A549 (cell line): Measurements from ENCODE around the gene ZSCAN18. TPM values are rescaled to one million over a fixed set of nuclear protein-coding genes. Genes with fewer than 3 reads are reported as not detected.
"Not testable (repeated sequence)": the region's sequence is repeated elsewhere in the genome, so short reads cannot be mapped to it uniquely, and the experiment has no call there.

Experiments
- ATAC-seq, 2 experiments: fragments of 200-7000 bp in 1 of 2; fragments of >200 bp in 1 of 2; cut with Nextera tagmentation in 1 of 2; cut with Tn5 transposase in 1 of 2; 3 replicates each; pipeline versions ENCODE4 v1.8.0 to v1.9.1; 2018 to 2020; ENCODE audit warnings: mild to moderate bottlenecking in 1 of 2, moderate library complexity in 1 of 2
- CTCF ChIA-PET: fragments of 300-600 bp; sonication (Branson Sonifier 250); formaldehyde crosslinking; extraction: SDS; loops from one replicate; lab custom pipeline; 2021; ENCODE audit warnings: antibody characterized with exemption, inconsistent platforms; lab: Yijun Ruan, JAX
- POLR2A ChIA-PET: fragments of 350-600 bp; formaldehyde crosslinking; extraction: SDS; loops from one replicate; lab custom pipeline; 2021; ENCODE audit warnings: antibody characterized with exemption, inconsistent platforms; lab: Yijun Ruan, JAX
- DNase-seq, 2 experiments: peaks; one replicate each; pipeline versions ENCODE4 v3.0.0 to v3.0.0-alpha.2; 2011 to 2016; ENCODE audit warnings: low read depth in 1 of 2, low spot score in 1 of 2
- FAIRE-seq: peaks from 2 replicates; lab custom pipeline; 2011; peaks lifted over from hg19 to GRCh38; lab: Jason Lieb, UNC
- H3K27ac ChIP-seq, 2 experiments: fragments of >200 bp; sonication (Bioruptor Twin); formaldehyde crosslinking; 3 replicates each; pipeline ENCODE4 v1.5.1; 2016 to 2017
- H3K4me1 ChIP-seq: fragments of >200 bp; sonication (Bioruptor Twin); formaldehyde crosslinking; 3 replicates; pipeline ENCODE4 v1.6.1; 2016
- H3K4me2 ChIP-seq: fragments of >200 bp; sonication (Bioruptor Twin); formaldehyde crosslinking; 3 replicates; pipeline ENCODE4 v1.6.1; 2016
- H3K4me3 ChIP-seq: fragments of >200 bp; sonication (Bioruptor Twin); formaldehyde crosslinking; 3 replicates; pipeline ENCODE4 v1.5.1; 2016
- H3K9me3 ChIP-seq: fragments of >200 bp; sonication (Bioruptor Twin); formaldehyde crosslinking; 3 replicates; pipeline ENCODE4 v1.6.1; 2016
- GATA3 ChIP-seq: IDR thresholded peaks from 2 replicates; pipeline ENCODE4 v1.6.1; 2012; ENCODE audit warnings: borderline replicate concordance
- HDAC2 ChIP-seq: fragments of 200-600 bp; sonication (generic); IDR thresholded peaks from 2 replicates; pipeline ENCODE4 v1.6.1; 2016
- HOXA7 ChIP-seq: fragments of 250-450 bp; sonication (Bioruptor Pico); IDR thresholded peaks from 2 replicates; pipeline ENCODE4 v1.5.0; 2020; ENCODE audit warnings: mild to moderate bottlenecking, moderate library complexity
- JUN ChIP-seq, 2 experiments: fragments of >200 bp; sonication (Bioruptor Twin); formaldehyde crosslinking; IDR thresholded peaks; 2 replicates in 1 of 2; 3 replicates in 1 of 2; pipeline ENCODE4 v1.6.1; 2016 to 2017
- MAZ ChIP-seq: fragments of 150-350 bp; IDR thresholded peaks from 2 replicates; pipeline ENCODE4 v1.6.1; 2014; ENCODE audit warnings: antibody characterized with exemption, low read depth, low read length, borderline replicate concordance
- NFE2L2 ChIP-seq: fragments of 150-350 bp; conservative IDR thresholded peaks from 2 replicates; pipeline ENCODE4 v1.6.1; 2014; ENCODE audit warnings: low read length
- NPAS2 ChIP-seq: fragments of 250-450 bp; sonication (Bioruptor Pico); IDR thresholded peaks from 2 replicates; pipeline ENCODE4 v1.8.0; 2022; ENCODE audit warnings: mild to moderate bottlenecking, moderate library complexity, borderline replicate concordance
- POLR2A ChIP-seq: IDR thresholded peaks from 2 replicates; pipeline ENCODE4 v1.6.1; 2012; ENCODE audit warnings: mild to moderate bottlenecking, low read length
- RARB ChIP-seq: fragments of 250-450 bp; sonication (Bioruptor Pico); IDR thresholded peaks from 2 replicates; pipeline ENCODE4 v1.8.0; 2021; ENCODE audit warnings: mild to moderate bottlenecking, moderate library complexity
- RNF2 ChIP-seq: fragments of 200-600 bp; sonication (generic); IDR thresholded peaks from 2 replicates; pipeline ENCODE4 v1.6.1; 2016; ENCODE audit warnings: low read depth, mild to moderate bottlenecking, antibody characterized with exemption, moderate library complexity, borderline replicate concordance
- SREBF2 ChIP-seq: fragments of 450-650 bp; IDR thresholded peaks from 2 replicates; pipeline ENCODE4 v1.6.1; 2014; ENCODE audit warnings: mild to moderate bottlenecking, moderate library complexity
- ZC3H11A ChIP-seq: fragments of 450-650 bp; IDR thresholded peaks from 2 replicates; pipeline ENCODE4 v1.6.1; 2014; ENCODE audit warnings: antibody characterized with exemption, mild to moderate bottlenecking
- WGBS: methylation state at CpG from one replicate; pipeline ENCODE4 v1.1.6; 2017; ENCODE audit errors: missing lambda C conversion rate; 5-methylcytosine and 5-hydroxymethylcytosine counted together
- polyA minus RNA-seq: library from RNA; depleted of rRNA, polyadenylated mRNA; stranded (reverse); fragments of >200 nt; gene quantifications from 2 replicates; pipeline ENCODE4 v1.2.3, GENCODE V29; 2011; rRNA and poly(A)+ RNA removed
- polyA plus RNA-seq, 4 experiments: library from polyadenylated mRNA; depleted of rRNA in 3 of 4; stranded (reverse); fragments of >200 nt; fragmentation: RNase III in 1 of 4; extraction: RNeasy Plus Mini Kit Qiagen cat#74134 plus additional on column Dnase treatment in 1 of 4; gene quantifications; 2 replicates in 3 of 4; 3 replicates in 1 of 4; pipeline ENCODE4 v1.2.3, GENCODE V29; 2011 to 2017
- TF ChIP-seq, protein P1 (sequence below): fragments of 450-650 bp; IDR thresholded peaks from 2 replicates; pipeline ENCODE4 v1.6.1; 2014; ENCODE audit warnings: antibody characterized with exemption
- TF ChIP-seq, protein P2 (sequence below): IDR thresholded peaks from 2 replicates; pipeline ENCODE4 v1.6.1; 2012
- TF ChIP-seq, protein P3 (sequence below): fragments of 200-600 bp; sonication (generic); IDR thresholded peaks from 2 replicates; pipeline ENCODE4 v1.6.1; 2016; ENCODE audit warnings: antibody characterized with exemption, mild to moderate bottlenecking, moderate library complexity

The ZSCAN18 gene, protein sequence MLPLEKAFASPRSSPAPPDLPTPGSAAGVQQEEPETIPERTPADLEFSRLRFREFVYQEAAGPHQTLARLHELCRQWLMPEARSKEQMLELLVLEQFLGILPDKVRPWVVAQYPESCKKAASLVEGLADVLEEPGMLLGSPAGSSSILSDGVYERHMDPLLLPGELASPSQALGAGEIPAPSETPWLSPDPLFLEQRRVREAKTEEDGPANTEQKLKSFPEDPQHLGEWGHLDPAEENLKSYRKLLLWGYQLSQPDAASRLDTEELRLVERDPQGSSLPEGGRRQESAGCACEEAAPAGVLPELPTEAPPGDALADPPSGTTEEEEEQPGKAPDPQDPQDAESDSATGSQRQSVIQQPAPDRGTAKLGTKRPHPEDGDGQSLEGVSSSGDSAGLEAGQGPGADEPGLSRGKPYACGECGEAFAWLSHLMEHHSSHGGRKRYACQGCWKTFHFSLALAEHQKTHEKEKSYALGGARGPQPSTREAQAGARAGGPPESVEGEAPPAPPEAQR
- polyA plus RNA-seq (2011; rRNA removed) (2.2 and 2.9 TPM in 2 replicates), polyA plus RNA-seq (2017; fragmentation: RNase III; extraction: RNeasy Plus Mini Kit Qiagen cat#74134 plus additional on column Dnase treatment) (2.3 to 3.3 TPM (median 2.6 TPM) in 3 replicates), polyA minus RNA-seq (1.9 and 2.2 TPM in 2 replicates)
- polyA plus RNA-seq (2012; cell fraction: cytosol; rRNA removed), result 1.8 and 3.1 TPM in 2 replicates
- 4.8 and 7.1 TPM in 2 replicates for polyA plus RNA-seq (2012; cell fraction: nucleus; rRNA removed)

DNA sequence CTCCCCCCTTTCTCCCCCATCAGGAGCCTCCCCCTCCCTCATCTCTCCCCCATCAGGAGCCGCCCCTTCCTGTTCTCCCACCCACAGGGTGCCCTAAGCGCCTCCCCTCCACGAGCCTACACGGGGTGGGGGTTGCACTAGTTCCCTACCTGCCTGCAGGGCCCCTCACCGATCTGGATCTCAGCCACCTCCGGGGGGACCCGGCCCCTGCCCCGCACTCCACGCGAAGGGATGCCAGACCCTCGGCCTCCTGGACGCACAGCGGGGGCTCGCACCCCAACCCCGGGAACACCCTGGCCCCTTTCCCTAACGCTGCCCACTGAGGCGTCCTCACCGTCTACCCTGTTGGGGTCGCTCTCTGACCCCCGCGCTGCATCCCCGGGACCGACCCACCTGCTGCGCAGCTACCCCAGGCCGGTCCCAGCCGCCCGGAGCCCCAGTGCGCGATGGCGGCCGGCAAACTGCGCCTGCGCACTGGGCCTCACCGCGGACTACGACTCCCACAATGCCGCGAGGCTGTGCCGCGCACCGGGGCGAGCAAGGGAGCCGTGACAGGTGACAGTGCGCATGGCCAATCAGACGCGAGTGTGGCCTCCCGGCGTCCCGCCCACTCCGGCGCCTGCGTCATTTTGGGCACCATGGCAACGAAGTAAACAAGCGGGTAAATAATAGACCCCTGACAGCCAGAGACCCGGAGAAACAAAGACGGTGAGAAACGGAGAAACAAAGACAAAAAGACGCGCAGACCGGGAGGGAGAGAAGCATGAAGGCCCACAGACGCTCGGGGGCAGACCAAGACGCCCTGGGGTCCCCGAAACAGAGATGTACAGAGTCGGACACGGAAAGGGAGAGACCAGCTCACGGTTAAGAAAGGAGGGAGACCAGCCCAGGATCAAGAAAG, at the start of gene ZSCAN18:
Gene ZSCAN18, minus strand, starts transcription at position 451 of the 901 bp plus-strand sequence. CDS start 7,964 bp downstream, outside the sequence.
- Histone ChIP-seq H3K4me2 (peak within 1 kb of the TSS; percentile 26; the same call in 1 of the 3 replicates), H3K27ac (peak within 1 kb of the TSS in 1 of 2 experiments; percentile 58; a peak in 2 of 6 replicates), H3K9me3 (peaks cover 79% of the 10 kb centered on the region), H3K4me1 (no peaks in the 10 kb centered on the region), H3K4me3 (peak within 1 kb of the TSS; percentile 40)
- ChIA-PET CTCF (interaction anchor here (1.3 kb wide), 1 partner anchor 48 kb away, joined by 3 read pairs; no protein-coding TSS in a partner anchor), POLR2A (no interaction called here)
- 28% methylated on average over 53 of the region's 67 CpGs for WGBS
- FAIRE-seq (no peak), ATAC-seq (peak; percentile 72 to 92), DNase-seq (peak; percentile 61 to 82)
- TF ChIP-seq HDAC2, result no peak

DNA sequence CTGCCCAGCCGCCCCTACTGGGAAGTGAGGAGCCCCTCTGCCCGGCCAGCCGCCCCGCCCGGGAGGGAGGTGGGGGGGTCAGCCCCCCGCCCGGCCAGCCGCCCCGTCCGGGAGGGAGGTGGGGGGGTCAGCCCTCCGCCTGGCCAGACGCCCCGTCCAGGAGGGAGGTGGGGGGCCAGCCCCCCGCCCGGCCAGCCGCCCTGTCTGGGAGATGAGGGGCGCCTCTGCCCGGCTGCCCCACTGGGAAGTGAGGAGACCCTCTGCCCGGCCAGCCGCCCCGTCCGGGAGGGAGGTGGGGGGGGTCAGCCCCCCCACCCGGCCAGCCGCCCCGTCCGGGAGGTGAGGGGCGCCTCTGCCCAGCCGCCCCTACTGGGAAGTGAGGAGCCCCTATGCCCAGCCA, 49.4 kb upstream of the ZSCAN18 start:
- peaks cover 80% of the 10 kb centered on the region for H3K9me3 ChIP-seq
- WGBS, result 80% methylated on average over 1 of the region's 28 CpGs
- ATAC-seq, H3K4me3 ChIP-seq, POLR2A ChIA-PET, H3K27ac ChIP-seq, DNase-seq, H3K4me1 ChIP-seq, H3K4me2 ChIP-seq, CTCF ChIA-PET, FAIRE-seq: not testable (repeated sequence)

DNA sequence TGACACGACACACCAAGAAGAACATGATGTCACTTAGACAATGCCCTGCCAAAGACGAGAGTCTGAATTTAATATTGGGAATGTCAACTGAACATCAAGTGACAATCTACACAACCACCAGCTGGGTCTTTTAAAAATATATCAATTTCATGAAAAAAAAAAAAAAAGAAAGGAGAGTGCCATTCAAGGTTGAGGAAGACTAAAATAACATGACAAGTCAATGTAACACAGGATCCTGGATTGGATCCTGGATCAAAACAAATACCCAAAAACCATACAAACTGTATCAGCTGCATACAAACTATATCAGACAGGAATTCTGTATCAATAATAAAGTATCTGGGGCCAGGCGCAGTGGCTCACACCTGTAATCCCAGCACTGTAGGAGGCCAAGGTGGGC, 47.8 kb upstream of the ZSCAN18 start:
- WGBS, result 60% methylated on average over 3 of the region's 3 CpGs
- CTCF ChIA-PET, result interaction anchor here (0.7 kb wide), 1 partner anchor 482 kb away, joined by 3 read pairs; no protein-coding TSS in a partner anchor
- Histone ChIP-seq H3K4me3 (no peak overlapping the region), H3K9me3 (peaks cover 79% of the 10 kb centered on the region)
- TF ChIP-seq, protein P1, sequence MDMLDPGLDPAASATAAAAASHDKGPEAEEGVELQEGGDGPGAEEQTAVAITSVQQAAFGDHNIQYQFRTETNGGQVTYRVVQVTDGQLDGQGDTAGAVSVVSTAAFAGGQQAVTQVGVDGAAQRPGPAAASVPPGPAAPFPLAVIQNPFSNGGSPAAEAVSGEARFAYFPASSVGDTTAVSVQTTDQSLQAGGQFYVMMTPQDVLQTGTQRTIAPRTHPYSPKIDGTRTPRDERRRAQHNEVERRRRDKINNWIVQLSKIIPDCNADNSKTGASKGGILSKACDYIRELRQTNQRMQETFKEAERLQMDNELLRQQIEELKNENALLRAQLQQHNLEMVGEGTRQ, result no peak
- TF ChIP-seq GATA3, result no peak
- no peak for TF ChIP-seq HOXA7 (CRISPR knock-in tag)
- TF ChIP-seq MAZ, result no peak
- no peak for TF ChIP-seq RARB (CRISPR knock-in tag)
- TF ChIP-seq, all 56 proteins: peak for 0
- POLR2A ChIA-PET, result interaction anchor here (0.7 kb wide), 1 partner anchor 170 kb away, joined by 5 read pairs; no protein-coding TSS in a partner anchor
- DNase-seq (no peak), ATAC-seq (no peak), FAIRE-seq (no peak)
- H3K27ac ChIP-seq, result no peak overlapping the region
- H3K4me1 ChIP-seq, result no peaks in the 10 kb centered on the region
- H3K4me2 ChIP-seq, result no peak overlapping the region

DNA sequence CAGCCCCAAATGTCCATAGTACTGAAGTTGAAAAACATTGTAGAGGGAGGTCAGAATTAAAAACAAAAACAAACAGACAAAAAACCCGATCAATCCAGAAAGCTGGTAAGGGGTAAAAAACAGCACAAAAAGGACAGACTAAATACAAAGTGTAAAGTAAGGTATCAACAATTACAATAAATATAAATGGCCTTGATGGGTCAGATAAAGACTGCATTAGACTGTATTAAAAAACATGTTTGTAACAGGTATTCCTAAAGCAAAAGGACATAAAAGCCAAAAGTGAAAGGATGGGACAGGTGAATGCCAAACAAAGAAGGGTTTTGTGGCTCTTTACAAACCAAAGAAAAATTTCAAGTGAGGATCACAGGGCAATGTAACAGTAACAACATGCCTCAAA, 36.2 kb upstream of the ZSCAN18 start:
- no peak for DNase-seq
- TF ChIP-seq ZC3H11A (no peak), RNF2 (no peak), NPAS2 (no peak), JUN (IDR thresholded peaks at IDR 0.05) (no peak), RARB (CRISPR knock-in tag) (no peak), NFE2L2 (no peak), POLR2A (no peak), SREBF2 (no peak)
- TF ChIP-seq, protein P2, sequence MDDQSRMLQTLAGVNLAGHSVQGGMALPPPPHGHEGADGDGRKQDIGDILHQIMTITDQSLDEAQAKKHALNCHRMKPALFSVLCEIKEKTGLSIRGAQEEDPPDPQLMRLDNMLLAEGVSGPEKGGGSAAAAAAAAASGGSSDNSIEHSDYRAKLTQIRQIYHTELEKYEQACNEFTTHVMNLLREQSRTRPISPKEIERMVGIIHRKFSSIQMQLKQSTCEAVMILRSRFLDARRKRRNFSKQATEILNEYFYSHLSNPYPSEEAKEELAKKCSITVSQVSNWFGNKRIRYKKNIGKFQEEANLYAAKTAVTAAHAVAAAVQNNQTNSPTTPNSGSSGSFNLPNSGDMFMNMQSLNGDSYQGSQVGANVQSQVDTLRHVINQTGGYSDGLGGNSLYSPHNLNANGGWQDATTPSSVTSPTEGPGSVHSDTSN, result no peak
- TF ChIP-seq, protein P3, sequence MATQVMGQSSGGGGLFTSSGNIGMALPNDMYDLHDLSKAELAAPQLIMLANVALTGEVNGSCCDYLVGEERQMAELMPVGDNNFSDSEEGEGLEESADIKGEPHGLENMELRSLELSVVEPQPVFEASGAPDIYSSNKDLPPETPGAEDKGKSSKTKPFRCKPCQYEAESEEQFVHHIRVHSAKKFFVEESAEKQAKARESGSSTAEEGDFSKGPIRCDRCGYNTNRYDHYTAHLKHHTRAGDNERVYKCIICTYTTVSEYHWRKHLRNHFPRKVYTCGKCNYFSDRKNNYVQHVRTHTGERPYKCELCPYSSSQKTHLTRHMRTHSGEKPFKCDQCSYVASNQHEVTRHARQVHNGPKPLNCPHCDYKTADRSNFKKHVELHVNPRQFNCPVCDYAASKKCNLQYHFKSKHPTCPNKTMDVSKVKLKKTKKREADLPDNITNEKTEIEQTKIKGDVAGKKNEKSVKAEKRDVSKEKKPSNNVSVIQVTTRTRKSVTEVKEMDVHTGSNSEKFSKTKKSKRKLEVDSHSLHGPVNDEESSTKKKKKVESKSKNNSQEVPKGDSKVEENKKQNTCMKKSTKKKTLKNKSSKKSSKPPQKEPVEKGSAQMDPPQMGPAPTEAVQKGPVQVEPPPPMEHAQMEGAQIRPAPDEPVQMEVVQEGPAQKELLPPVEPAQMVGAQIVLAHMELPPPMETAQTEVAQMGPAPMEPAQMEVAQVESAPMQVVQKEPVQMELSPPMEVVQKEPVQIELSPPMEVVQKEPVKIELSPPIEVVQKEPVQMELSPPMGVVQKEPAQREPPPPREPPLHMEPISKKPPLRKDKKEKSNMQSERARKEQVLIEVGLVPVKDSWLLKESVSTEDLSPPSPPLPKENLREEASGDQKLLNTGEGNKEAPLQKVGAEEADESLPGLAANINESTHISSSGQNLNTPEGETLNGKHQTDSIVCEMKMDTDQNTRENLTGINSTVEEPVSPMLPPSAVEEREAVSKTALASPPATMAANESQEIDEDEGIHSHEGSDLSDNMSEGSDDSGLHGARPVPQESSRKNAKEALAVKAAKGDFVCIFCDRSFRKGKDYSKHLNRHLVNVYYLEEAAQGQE, result no peak
- no peaks in the 10 kb centered on the region for H3K4me1 ChIP-seq
- CTCF ChIA-PET, result interaction anchor here (1.1 kb wide), 1 partner anchor 9 kb away, joined by 3 read pairs; no protein-coding TSS in a partner anchor
- peaks cover 91% of the 10 kb centered on the region for H3K9me3 ChIP-seq
- peak; percentile 56 for FAIRE-seq
- ATAC-seq, result no peak
- POLR2A ChIA-PET, result no interaction called here
- 60% methylated on average over 1 of the region's 1 CpG for WGBS
- no peak overlapping the region for H3K4me3 ChIP-seq
- H3K4me2 ChIP-seq, result no peak overlapping the region
- H3K27ac ChIP-seq, result no peak overlapping the region
